Smooth muscle cell (in vitro differentiated cells): Measurements from ENCODE around the gene TFEB. TPM values are rescaled to one million over a fixed set of nuclear protein-coding genes. Genes with fewer than 3 reads are reported as not detected.

Source experiments
- DNase-seq: peaks from one replicate; lab custom pipeline; 2025; ENCODE audit not compliant: unreplicated experiment; lab: John Stamatoyannopoulos, UW
- H2AFZ ChIP-seq: fragments of 200-600 bp; sonication (generic); 2 replicates; pipeline ENCODE4 v1.6.0; 2016; ENCODE audit warnings: antibody characterized with exemption, low read depth, mild to moderate bottlenecking
- H3F3A ChIP-seq: fragments of 200-600 bp; sonication (generic); 2 replicates; pipeline ENCODE4 v1.6.0; 2017; ENCODE audit warnings: antibody characterized with exemption, low read depth
- H3K27ac ChIP-seq: fragments of 200-600 bp; sonication (generic); 2 replicates; pipeline ENCODE4 v1.5.1; 2016; ENCODE audit warnings: low read depth, mild to moderate bottlenecking
- H3K27me3 ChIP-seq: fragments of 200-600 bp; sonication (generic); 2 replicates; pipeline ENCODE4 v1.6.1; 2016; ENCODE audit warnings: low read depth, mild to moderate bottlenecking
- H3K36me3 ChIP-seq: fragments of 200-600 bp; sonication (generic); 2 replicates; pipeline ENCODE4 v1.5.1; 2016; ENCODE audit warnings: low read depth
- H3K4me1 ChIP-seq: fragments of 200-600 bp; sonication (generic); 2 replicates; pipeline ENCODE4 v1.5.1; 2016; ENCODE audit warnings: low read depth
- H3K4me2 ChIP-seq: fragments of 200-600 bp; sonication (generic); 2 replicates; pipeline ENCODE4 v1.6.0; 2016; ENCODE audit warnings: mild to moderate bottlenecking
- H3K4me3 ChIP-seq: fragments of 200-600 bp; sonication (generic); 2 replicates; pipeline ENCODE4 v1.5.1; 2016; ENCODE audit warnings: mild to moderate bottlenecking
- H3K79me2 ChIP-seq: fragments of 200-600 bp; sonication (generic); 2 replicates; pipeline ENCODE4 v1.6.0; 2016; ENCODE audit warnings: low read depth, mild to moderate bottlenecking
- H3K9ac ChIP-seq: fragments of 200-600 bp; sonication (generic); 2 replicates; pipeline ENCODE4 v1.6.0; 2016; ENCODE audit warnings: low read depth
- H3K9me3 ChIP-seq: fragments of 200-600 bp; sonication (generic); replicated peaks from 2 replicates; pipeline ENCODE4 v1.5.1; 2016; ENCODE audit warnings: low read depth
- H4K20me1 ChIP-seq: fragments of 200-600 bp; sonication (generic); 2 replicates; pipeline ENCODE4 v1.6.0; 2016; ENCODE audit warnings: low read depth
- CTCF ChIP-seq: fragments of 200-600 bp; sonication (generic); IDR thresholded peaks from 2 replicates; pipeline ENCODE4 v1.5.1; 2017; ENCODE audit warnings: borderline replicate concordance, mild to moderate bottlenecking, antibody characterized with exemption; ENCODE audit not compliant: insufficient read depth, poor library complexity, severe bottlenecking
- WGBS: methylation state at CpG from one replicate; pipeline ENCODE4 v1.1.7; 2016; ENCODE audit warnings: low lambda C conversion rate; 5-methylcytosine and 5-hydroxymethylcytosine counted together
- polyA plus RNA-seq: library from polyadenylated mRNA; unstranded; fragments of >200 nt; fragmentation: Nextera tagmentation; extraction: Ambion mirVana; gene quantifications from 2 replicates; pipeline ENCODE4 v1.2.1, GENCODE V29; 2016
- total RNA-seq: library from RNA; depleted of rRNA; stranded (reverse); fragments of >200 nt; gene quantifications from 2 replicates; pipeline ENCODE4 v1.2.3, GENCODE V29; 2014

Gene TFEB
- total and polyA plus RNA-seq, 2 experiments from 2014 or later = 15.3 to 15.7 TPM

- H3K27me3 ChIP-seq = no peaks in the 10 kb centered on the region
- no peak for DNase-seq
- H3F3A ChIP-seq = no peaks in the 10 kb centered on the region
- H3K4me2 ChIP-seq = no peak overlapping the region
- no peaks in the 10 kb centered on the region for H3K4me1 ChIP-seq
- no peak for TF ChIP-seq CTCF
- H3K27ac ChIP-seq = no peak overlapping the region
- no peak overlapping the region for H3K4me3 ChIP-seq
- H3K79me2 ChIP-seq = no peaks in the 10 kb centered on the region
- WGBS = 79% methylated on average over 3 of the region's 3 CpGs
- H3K36me3 ChIP-seq = no peaks in the 10 kb centered on the region
- no peaks in the 10 kb centered on the region for H4K20me1 ChIP-seq
- no peaks in the 10 kb centered on the region for H3K9me3 ChIP-seq
- H3K9ac ChIP-seq = no peak overlapping the region
- H2AFZ ChIP-seq = no peak overlapping the region
Measured at GRCh38 chr6:41748542-41748941, 13.1 kb upstream of the TFEB start.

GRCh38 chr6:41748102-41748477 lies 12.7 kb upstream of the TFEB start:
- no peak overlapping the region for H3K27ac ChIP-seq
- H3K9me3 ChIP-seq = no peaks in the 10 kb centered on the region
- no peak overlapping the region for H3K4me2 ChIP-seq
- TF ChIP-seq CTCF = no peak
- H4K20me1 ChIP-seq = no peaks in the 10 kb centered on the region
- no peak overlapping the region for H3K9ac ChIP-seq
- 98% methylated on average over 6 of the region's 6 CpGs for whole genome bisulfite sequencing
- H3K27me3 ChIP-seq = no peaks in the 10 kb centered on the region
- no peak overlapping the region for H2AFZ ChIP-seq
- H3K4me3 ChIP-seq = no peak overlapping the region
- H3K36me3 ChIP-seq = no peaks in the 10 kb centered on the region
- no peaks in the 10 kb centered on the region for H3F3A ChIP-seq
- H3K4me1 ChIP-seq = no peaks in the 10 kb centered on the region
- no peaks in the 10 kb centered on the region for H3K79me2 ChIP-seq
- DNase-seq = no peak

- no peaks in the 10 kb centered on the region for H3K9me3 ChIP-seq
- H4K20me1 ChIP-seq = no peaks in the 10 kb centered on the region
- H3K36me3 ChIP-seq = no peaks in the 10 kb centered on the region
- H3K79me2 ChIP-seq = no peaks in the 10 kb centered on the region
- no peaks in the 10 kb centered on the region for H3K4me1 ChIP-seq
- H3K9ac ChIP-seq = no peak within 1 kb of the TSS
- H3F3A ChIP-seq = no peaks in the 10 kb centered on the region
- no peak for DNase-seq
- no peaks in the 10 kb centered on the region for H3K27me3 ChIP-seq
- H3K4me3 ChIP-seq = no peak within 1 kb of the TSS
- 84% methylated on average over 15 of the region's 15 CpGs for WGBS
- no peak within 1 kb of the TSS for H3K27ac ChIP-seq
- no peak within 1 kb of the TSS for H2AFZ ChIP-seq
- H3K4me2 ChIP-seq = no peak within 1 kb of the TSS
- no peak for TF ChIP-seq CTCF
Measured at GRCh38 chr6:41747256-41748101, 12.1 kb upstream of the TFEB start, which contains the start of gene PGC. TSS of gene PGC (minus strand) at chr6:41747397. CDS start at chr6:41747334, 63 bp downstream.

DNA sequence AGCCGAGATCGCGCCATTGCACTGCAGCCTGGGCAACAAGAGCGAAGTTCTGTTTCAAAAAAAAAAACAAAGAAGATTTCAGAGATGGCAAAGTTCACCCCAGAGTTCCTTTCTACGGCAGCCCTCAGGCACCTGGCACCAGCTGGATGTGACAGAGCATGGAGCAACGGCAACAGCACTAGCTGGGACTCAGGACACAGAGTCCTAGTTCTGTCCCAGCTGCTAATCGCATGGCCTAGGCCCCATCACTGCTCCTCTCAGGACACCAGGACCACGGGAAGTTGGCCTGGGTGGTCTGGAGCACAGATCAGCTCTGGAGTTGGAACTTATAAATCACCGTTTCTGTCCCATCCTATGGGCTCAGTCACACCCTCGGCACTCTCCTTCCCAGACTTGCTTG lies 10.7 kb upstream of the TFEB start:
- no peaks in the 10 kb centered on the region for H3K79me2 ChIP-seq
- no peak overlapping the region for H3K4me3 ChIP-seq
- H3K27ac ChIP-seq = no peak overlapping the region
- WGBS = 95% methylated on average over 10 of the region's 10 CpGs
- no peaks in the 10 kb centered on the region for H3K4me1 ChIP-seq
- H2AFZ ChIP-seq = no peak overlapping the region
- no peak for TF ChIP-seq CTCF
- no peak for DNase-seq
- H3K4me2 ChIP-seq = no peak overlapping the region
- no peaks in the 10 kb centered on the region for H3K36me3 ChIP-seq
- H3K9me3 ChIP-seq = no peaks in the 10 kb centered on the region
- H3F3A ChIP-seq = no peaks in the 10 kb centered on the region
- no peaks in the 10 kb centered on the region for H3K27me3 ChIP-seq
- no peak overlapping the region for H3K9ac ChIP-seq
- no peaks in the 10 kb centered on the region for H4K20me1 ChIP-seq
